Prostate gland (tissue), 2 donors: ENCODE results near the gene IMMP1L. TPM values are rescaled to one million over a fixed set of nuclear protein-coding genes. Genes with fewer than 3 reads are reported as not detected.
A peak's percentile ranks its signal among the peaks of the same experiment; 100 is the strongest.

Experiments
- DNase-seq: peaks from one replicate; pipeline ENCODE4 v3.0.0-alpha.2; 2019; ENCODE audit warnings: low spot score
- H3K27ac ChIP-seq, 2 donors: fragments of 200-600 bp; sonication (generic); 2 replicates each; pipeline ENCODE4 v1.5.1; 2017 to 2019
- H3K27me3 ChIP-seq: fragments of 200-600 bp; sonication (generic); replicated peaks from 2 replicates; pipeline ENCODE4 v1.5.1; 2019; ENCODE audit not compliant: insufficient read depth
- H3K36me3 ChIP-seq, 2 donors: fragments of 200-600 bp; sonication (generic); 1 replicate in 1 of 2; 2 replicates in 1 of 2; pipeline versions ENCODE4 v1.5.1 to v1.8.1; 2017 to 2019
- H3K4me1 ChIP-seq: fragments of 200-600 bp; sonication (generic); replicated peaks from 2 replicates; pipeline ENCODE4 v1.5.1; 2019
- H3K4me3 ChIP-seq, 2 donors: fragments of 200-600 bp; sonication (generic); 2 replicates each; pipeline ENCODE4 v1.5.1; 2017 to 2019
- H3K9me3 ChIP-seq: fragments of 200-600 bp; sonication (generic); 2 replicates; pipeline ENCODE4 v1.5.1; 2017
- CTCF ChIP-seq, 4 experiments: fragments of 200-600 bp in 2 of 4; fragments of 450-650 bp in 2 of 4; sonication (generic) in 2 of 4; IDR thresholded peaks; 1 replicate in 3 of 4; 2 replicates in 1 of 4; pipeline ENCODE4 v1.5.1; 2016 to 2019; ENCODE audit warnings: antibody characterized with exemption in 4 of 4, mild to moderate bottlenecking in 2 of 4, moderate library complexity in 2 of 4
- POLR2A ChIP-seq: fragments of 450-650 bp; IDR thresholded peaks from one replicate; pipeline ENCODE4 v1.6.1; 2016; ENCODE audit warnings: antibody characterized with exemption, mild to moderate bottlenecking
- POLR2AphosphoS5 ChIP-seq: sonication (generic); formaldehyde crosslinking; IDR thresholded peaks from one replicate; pipeline ENCODE4 v1.6.1; 2017; ENCODE audit warnings: antibody characterized with exemption
- WGBS: methylation state at CpG from one replicate; pipeline ENCODE4 v1.1.5; 2018; 5-methylcytosine and 5-hydroxymethylcytosine counted together
- intact Hi-C: fragments of 100-400 bp; cut with DNase I; formaldehyde crosslinking; loops from one replicate; pipeline ENCODE4 v1.14.2; 2022
- total RNA-seq, 2 donors: library from RNA; depleted of rRNA; stranded (reverse); fragments of >200 nt; gene quantifications; one replicate each; pipeline ENCODE4 v1.1.0, GENCODE V29; 2016

IMMP1L gene
- total RNA-seq, 2 donors from 2014 or later, result 25.2 to 72.9 TPM

GRCh38 chr11:31397239-31397834, 112.1 kb downstream of the IMMP1L start:
- Histone ChIP-seq H3K9me3 (no peaks in the 10 kb centered on the region), H3K4me3 (no peak overlapping the region), H3K27me3 (no peaks in the 10 kb centered on the region), H3K27ac (no peak overlapping the region), H3K36me3 (no peaks in the 10 kb centered on the region), H3K4me1 (no peaks in the 10 kb centered on the region)
- 57% methylated on average over 5 of the region's 5 CpGs for WGBS
- DNase-seq, result no peak
- intact Hi-C loops, result loop anchor here (10.0 kb wide), 1 partner anchor 777 kb away; no protein-coding TSS in a partner anchor
- TF ChIP-seq CTCF (IDR thresholded peaks at IDR 0.05) (peak in 3 of 4 experiments; percentile 34 to 47 (median 39)), POLR2A (no peak)

GRCh38 chr11:31387379-31387778, 122.0 kb downstream of the IMMP1L start:
- no peak overlapping the region for H3K4me3 ChIP-seq
- H3K4me1 ChIP-seq, result no peaks in the 10 kb centered on the region
- no peak for DNase-seq
- no peaks in the 10 kb centered on the region for H3K36me3 ChIP-seq
- no peak overlapping the region for H3K27ac ChIP-seq
- H3K27me3 ChIP-seq, result no peaks in the 10 kb centered on the region
- TF ChIP-seq POLR2A (no peak), POLR2AphosphoS5 (no peak), CTCF (IDR thresholded peaks at IDR 0.05) (no peak)
- intact Hi-C loops, result no loop called here
- H3K9me3 ChIP-seq, result no peaks in the 10 kb centered on the region
- 57% methylated on average over 2 of the region's 2 CpGs for WGBS

DNA sequence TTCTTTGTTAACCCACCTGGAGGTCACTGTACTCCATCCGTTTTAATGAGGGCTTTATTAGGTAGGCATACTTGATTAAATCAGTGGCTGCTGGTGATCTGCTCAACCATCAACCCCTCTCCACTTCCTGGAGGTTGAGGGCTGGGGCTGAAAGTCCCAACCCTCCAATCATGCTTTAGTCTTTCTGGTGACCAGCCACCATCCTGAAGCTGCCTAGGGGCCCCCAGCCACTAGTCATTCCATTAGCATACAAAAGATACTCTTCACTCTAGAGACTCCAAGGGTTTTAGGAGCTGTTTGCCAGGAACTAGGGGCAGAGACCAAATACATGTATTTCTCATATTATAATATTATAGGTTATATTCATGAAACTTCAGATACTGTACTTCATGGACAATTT, 126.3 kb downstream of the IMMP1L start:
- DNase-seq, result no peak
- no peaks in the 10 kb centered on the region for H3K4me1 ChIP-seq
- H3K9me3 ChIP-seq, result no peaks in the 10 kb centered on the region
- intact Hi-C loops, result no loop called here
- no peak overlapping the region for H3K27ac ChIP-seq
- WGBS, result 74% methylated on average over 1 of the region's 1 CpG
- H3K27me3 ChIP-seq, result no peaks in the 10 kb centered on the region
- TF ChIP-seq POLR2AphosphoS5 (no peak), CTCF (IDR thresholded peaks at IDR 0.05) (no peak), POLR2A (no peak)
- no peaks in the 10 kb centered on the region for H3K36me3 ChIP-seq
- no peak overlapping the region for H3K4me3 ChIP-seq

Other genes with a start within 250 kb of the IMMP1L start
- gene DCDC1, start 139.9 kb downstream of the IMMP1L start, total RNA-seq, result 1 to 10 TPM in 1 of 2 donors, under 1 TPM in 1; 0.36 to 2.5 TPM
- gene DNAJC24, start 139.8 kb downstream of the IMMP1L start, total RNA-seq, result 10 to 100 TPM in 1 of 2 donors, 1 to 10 TPM in 1; 8.8 to 23.2 TPM
- gene ELP4, start 145 bp upstream of the IMMP1L start, total RNA-seq, result 10 to 100 TPM; 21.5 to 23.0 TPM